Measurements from ENCODE around the gene EEF1B2.
"Not testable (repeated sequence)": the region's sequence is repeated elsewhere in the genome, so short reads cannot be mapped to it uniquely, and the experiment has no call there.

EEF1B2 gene

DNA sequence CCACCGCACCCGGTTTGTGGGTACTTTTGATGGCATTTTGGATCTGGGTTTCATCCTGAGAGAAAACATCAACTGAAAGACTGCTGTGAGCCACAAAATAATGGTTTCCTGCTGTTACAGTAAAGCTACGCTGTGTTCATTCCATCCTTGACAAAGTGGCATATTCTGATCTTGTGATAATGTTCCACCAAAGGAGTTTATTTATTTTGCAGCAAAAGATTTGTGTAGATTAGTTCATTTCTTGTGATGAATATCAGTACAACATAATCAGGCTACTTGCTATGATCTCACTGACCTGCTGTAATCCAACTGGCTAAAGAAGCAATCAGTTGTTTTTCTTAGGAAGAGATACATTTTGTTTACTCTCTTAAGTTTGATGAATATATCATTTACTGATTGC lies 45.0 kb downstream of the EEF1B2 start:
- no peaks in the 10 kb centered on the region for H3K9me2 ChIP-seq (replicated peaks; ENCODE audit: low read depth, low read length)
- peak overlapping the region; percentile 50 for H3K4me2 ChIP-seq (ENCODE audit: low read depth, low read length, poor library complexity, severe bottlenecking)
- H3F3A ChIP-seq (ENCODE audit: low read depth): no peaks in the 10 kb centered on the region
- peak overlapping the region; percentile 73 for H2AFZ ChIP-seq (ENCODE audit: low read length)
- H4K20me1 ChIP-seq (ENCODE audit: insufficient read depth, low read length, poor library complexity, severe bottlenecking): no peaks in the 10 kb centered on the region
- no peaks in the 10 kb centered on the region for H3K36me3 ChIP-seq (ENCODE audit: insufficient read depth, low read length)
- no peaks in the 10 kb centered on the region for H3K79me2 ChIP-seq (ENCODE audit: insufficient read depth, low read length)
- no peaks in the 10 kb centered on the region for H3K9me3 ChIP-seq (ENCODE audit: insufficient read depth, low read depth, low read length)
- no peak overlapping the region for H3K9ac ChIP-seq (ENCODE audit: low read depth, low read length, poor library complexity, severe bottlenecking)
- H3K4me1 ChIP-seq (ENCODE audit: insufficient read depth, low read length, poor library complexity, severe bottlenecking): peaks cover 3% of the 10 kb centered on the region
- no peak for TF ChIP-seq EZH2phosphoT487 (IDR thresholded peaks at IDR 0.05; ENCODE audit: borderline replicate concordance)
- TF ChIP-seq, protein P1, sequence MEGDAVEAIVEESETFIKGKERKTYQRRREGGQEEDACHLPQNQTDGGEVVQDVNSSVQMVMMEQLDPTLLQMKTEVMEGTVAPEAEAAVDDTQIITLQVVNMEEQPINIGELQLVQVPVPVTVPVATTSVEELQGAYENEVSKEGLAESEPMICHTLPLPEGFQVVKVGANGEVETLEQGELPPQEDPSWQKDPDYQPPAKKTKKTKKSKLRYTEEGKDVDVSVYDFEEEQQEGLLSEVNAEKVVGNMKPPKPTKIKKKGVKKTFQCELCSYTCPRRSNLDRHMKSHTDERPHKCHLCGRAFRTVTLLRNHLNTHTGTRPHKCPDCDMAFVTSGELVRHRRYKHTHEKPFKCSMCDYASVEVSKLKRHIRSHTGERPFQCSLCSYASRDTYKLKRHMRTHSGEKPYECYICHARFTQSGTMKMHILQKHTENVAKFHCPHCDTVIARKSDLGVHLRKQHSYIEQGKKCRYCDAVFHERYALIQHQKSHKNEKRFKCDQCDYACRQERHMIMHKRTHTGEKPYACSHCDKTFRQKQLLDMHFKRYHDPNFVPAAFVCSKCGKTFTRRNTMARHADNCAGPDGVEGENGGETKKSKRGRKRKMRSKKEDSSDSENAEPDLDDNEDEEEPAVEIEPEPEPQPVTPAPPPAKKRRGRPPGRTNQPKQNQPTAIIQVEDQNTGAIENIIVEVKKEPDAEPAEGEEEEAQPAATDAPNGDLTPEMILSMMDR (conservative IDR thresholded peaks at IDR 0.05; ENCODE audit: low read length): no peak
- H3K4me3 ChIP-seq (ENCODE audit: low read length, poor library complexity, severe bottlenecking): no peak overlapping the region
- H3K27me3 ChIP-seq (ENCODE audit: insufficient read depth, low read length, poor library complexity, severe bottlenecking): no peaks in the 10 kb centered on the region

DNA sequence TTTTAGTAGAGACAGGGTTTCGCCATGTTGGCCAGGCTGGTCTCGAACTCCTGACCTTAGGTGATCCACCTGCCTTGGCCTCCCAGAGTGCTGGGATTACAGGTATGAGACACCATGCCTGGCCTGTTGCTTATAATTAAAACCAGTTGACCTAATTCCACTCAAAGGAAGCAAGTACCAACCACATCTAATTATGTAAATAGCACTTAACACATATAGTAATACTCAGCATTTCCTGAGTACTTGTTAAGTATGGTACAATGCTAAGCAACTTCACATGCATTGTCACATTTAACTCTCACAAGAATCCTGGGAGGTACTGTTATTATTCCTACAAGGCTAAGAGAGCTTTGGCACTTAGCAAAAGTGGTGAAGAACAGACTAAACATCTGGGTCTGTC lies 47.6 kb downstream of the EEF1B2 start:
- H3K27me3 ChIP-seq (ENCODE audit: insufficient read depth, low read length, poor library complexity, severe bottlenecking); H4K20me1 ChIP-seq (ENCODE audit: insufficient read depth, low read length, poor library complexity, severe bottlenecking); H3K9ac ChIP-seq (ENCODE audit: low read depth, low read length, poor library complexity, severe bottlenecking); H3K4me3 ChIP-seq (ENCODE audit: low read length, poor library complexity, severe bottlenecking); H3K4me2 ChIP-seq (ENCODE audit: low read depth, low read length, poor library complexity, severe bottlenecking); H3K9me3 ChIP-seq (ENCODE audit: insufficient read depth, low read depth, low read length); H3K4me1 ChIP-seq (ENCODE audit: insufficient read depth, low read length, poor library complexity, severe bottlenecking); H3F3A ChIP-seq (ENCODE audit: low read depth); H2AFZ ChIP-seq (ENCODE audit: low read length); H3K9me2 ChIP-seq (replicated peaks; ENCODE audit: low read depth, low read length); H3K79me2 ChIP-seq (ENCODE audit: insufficient read depth, low read length); H3K36me3 ChIP-seq (ENCODE audit: insufficient read depth, low read length): not testable (repeated sequence)

- Histone ChIP-seq H3K27me3 (ENCODE audit: insufficient read depth, low read length, poor library complexity, severe bottlenecking) (no peaks in the 10 kb centered on the region), H3K4me3 (ENCODE audit: low read length, poor library complexity, severe bottlenecking) (no peak overlapping the region), H3K36me3 (ENCODE audit: insufficient read depth, low read length) (no peaks in the 10 kb centered on the region), H3K79me2 (ENCODE audit: insufficient read depth, low read length) (no peaks in the 10 kb centered on the region), H3K9me2 (replicated peaks; ENCODE audit: low read depth, low read length) (no peaks in the 10 kb centered on the region), H3K9me3 (ENCODE audit: insufficient read depth, low read depth, low read length) (no peaks in the 10 kb centered on the region), H2AFZ (ENCODE audit: low read length) (no peak overlapping the region), H3K4me1 (ENCODE audit: insufficient read depth, low read length, poor library complexity, severe bottlenecking) (peaks cover 3% of the 10 kb centered on the region), H3K4me2 (ENCODE audit: low read depth, low read length, poor library complexity, severe bottlenecking) (no peak overlapping the region), H3K9ac (ENCODE audit: low read depth, low read length, poor library complexity, severe bottlenecking) (no peak overlapping the region), H4K20me1 (ENCODE audit: insufficient read depth, low read length, poor library complexity, severe bottlenecking) (no peaks in the 10 kb centered on the region), H3F3A (ENCODE audit: low read depth) (no peaks in the 10 kb centered on the region)
- TF ChIP-seq, protein P1 (conservative IDR thresholded peaks at IDR 0.05; ENCODE audit: low read length): no peak
- TF ChIP-seq EZH2phosphoT487 (IDR thresholded peaks at IDR 0.05; ENCODE audit: borderline replicate concordance): no peak
These were observed 49.2 kb downstream of the EEF1B2 start for GRCh38 chr2:206208900-206209299.

- Histone ChIP-seq H3K27me3 (ENCODE audit: insufficient read depth, low read length, poor library complexity, severe bottlenecking) (peaks cover 4% of the 10 kb centered on the region), H3K9me3 (ENCODE audit: insufficient read depth, low read depth, low read length) (no peaks in the 10 kb centered on the region), H3K4me2 (ENCODE audit: low read depth, low read length, poor library complexity, severe bottlenecking) (no peak overlapping the region), H3K79me2 (ENCODE audit: insufficient read depth, low read length) (no peaks in the 10 kb centered on the region), H3K9me2 (replicated peaks; ENCODE audit: low read depth, low read length) (no peaks in the 10 kb centered on the region), H3K9ac (ENCODE audit: low read depth, low read length, poor library complexity, severe bottlenecking) (no peak overlapping the region), H3K4me3 (ENCODE audit: low read length, poor library complexity, severe bottlenecking) (no peak overlapping the region), H3K36me3 (ENCODE audit: insufficient read depth, low read length) (no peaks in the 10 kb centered on the region), H4K20me1 (ENCODE audit: insufficient read depth, low read length, poor library complexity, severe bottlenecking) (no peaks in the 10 kb centered on the region), H2AFZ (ENCODE audit: low read length) (no peak overlapping the region), H3K4me1 (ENCODE audit: insufficient read depth, low read length, poor library complexity, severe bottlenecking) (no peaks in the 10 kb centered on the region), H3F3A (ENCODE audit: low read depth) (no peaks in the 10 kb centered on the region)
- TF ChIP-seq, protein P1 (conservative IDR thresholded peaks at IDR 0.05; ENCODE audit: low read length): no peak
- no peak for TF ChIP-seq EZH2phosphoT487 (IDR thresholded peaks at IDR 0.05; ENCODE audit: borderline replicate concordance)
These were observed 52.1 kb downstream of the EEF1B2 start for GRCh38 chr2:206211657-206212255.

Measured in Loucy (cell line).